Measurements from ENCODE around the gene CACNA1C.

Gene CACNA1C

GRCh38 chr12:2301531-2302461, 249.0 kb downstream of the CACNA1C start:
- DNase-seq, result no peak

GRCh38 chr12:2302711-2303580, 250.2 kb downstream of the CACNA1C start:
- no peak for DNase-seq

GRCh38 chr12:2304223-2304622, 251.4 kb downstream of the CACNA1C start:
- no peak for DNase-seq

GRCh38 chr12:2306012-2306411, 253.2 kb downstream of the CACNA1C start:
- no peak for DNase-seq

GRCh38 chr12:2306735-2307134, 253.9 kb downstream of the CACNA1C start:
- no peak for DNase-seq

- DNase-seq, result no peak
These were observed 254.8 kb downstream of the CACNA1C start for GRCh38 chr12:2307550-2307949.

- DNase-seq, result no peak
These were observed 256.9 kb downstream of the CACNA1C start for GRCh38 chr12:2309647-2310046.

- DNase-seq, result no peak
These were observed 258.4 kb downstream of the CACNA1C start for GRCh38 chr12:2311020-2311778.

GRCh38 chr12:2312175-2312574, 259.4 kb downstream of the CACNA1C start:
- DNase-seq, result no peak

- DNase-seq, result no peak
These were observed 260.0 kb downstream of the CACNA1C start for GRCh38 chr12:2312770-2313169.

GRCh38 chr12:2314492-2314891, 261.7 kb downstream of the CACNA1C start:
- DNase-seq, result no peak

- DNase-seq, result no peak
These were observed 265.0 kb downstream of the CACNA1C start for GRCh38 chr12:2317772-2318171.

GRCh38 chr12:2318286-2318685, 265.5 kb downstream of the CACNA1C start:
- DNase-seq, result no peak

GRCh38 chr12:2319136-2319535, 266.3 kb downstream of the CACNA1C start:
- no peak for DNase-seq

- no peak for DNase-seq
These were observed 267.1 kb downstream of the CACNA1C start for GRCh38 chr12:2319737-2320506.

GRCh38 chr12:2320841-2321240, 268.1 kb downstream of the CACNA1C start:
- DNase-seq, result no peak

GRCh38 chr12:2322554-2323120, 269.9 kb downstream of the CACNA1C start:
- DNase-seq, result no peak

GRCh38 chr12:2323532-2324255, 270.9 kb downstream of the CACNA1C start:
- DNase-seq, result no peak

GRCh38 chr12:2324387-2324786, 271.6 kb downstream of the CACNA1C start:
- DNase-seq, result no peak

GRCh38 chr12:2325519-2325918, 272.7 kb downstream of the CACNA1C start:
- DNase-seq, result no peak

GRCh38 chr12:2326470-2326869, 273.7 kb downstream of the CACNA1C start:
- no peak for DNase-seq
